ENCODE results near the gene FRMD1. TPM values are rescaled to one million over a fixed set of nuclear protein-coding genes. Genes with fewer than 3 reads are reported as not detected.
A peak's percentile ranks its signal among the peaks of the same experiment; 100 is the strongest.

Gene FRMD1
- total RNA-seq, 3 donors from 2014 or later (not counting 1 experiment from before 2014, with no cell fraction given) = not detected

DNA sequence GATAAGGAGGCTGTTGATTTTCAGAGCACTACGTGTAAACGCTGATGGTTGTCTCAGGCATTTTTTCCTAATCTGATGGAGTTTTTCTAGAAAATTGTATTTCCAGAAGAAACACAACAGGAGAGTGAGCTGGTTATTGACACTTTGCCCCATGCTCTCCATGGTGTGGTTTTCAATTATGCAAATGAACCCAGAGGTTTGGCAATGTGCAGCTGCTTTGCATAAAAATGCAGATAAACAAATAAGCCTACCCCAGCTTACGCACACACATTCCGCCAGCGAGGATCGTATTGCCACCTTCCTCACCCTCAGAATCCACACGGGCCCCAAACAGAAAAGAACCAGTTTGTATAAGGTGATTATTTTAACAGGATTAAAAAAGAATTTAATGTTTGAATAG lies 45.1 kb upstream of the FRMD1 start:
- WGBS (ENCODE audit: insufficient coverage) = 89% methylated on average over 2 of the region's 7 CpGs
- no peaks in the 10 kb centered on the region for H3K36me3 Mint-ChIP-seq
- no peak overlapping the region for H3K27ac Mint-ChIP-seq
- Histone ChIP-seq H3K27me3 (ENCODE audit: control insufficient read depth, insufficient read depth, low read length) (no peaks in the 10 kb centered on the region), H3K4me3 (ENCODE audit: low read length) (no peak overlapping the region), H3K27ac (ENCODE audit: low read length) (no peak overlapping the region), H3K36me3 (ENCODE audit: control insufficient read depth, insufficient read depth, low read length) (no peaks in the 10 kb centered on the region), H3K4me1 (ENCODE audit: control insufficient read depth, insufficient read depth, low read length) (no peaks in the 10 kb centered on the region), H3K9me3 (ENCODE audit: control insufficient read depth, insufficient read depth, low read length) (no peaks in the 10 kb centered on the region)
- no peak for ATAC-seq
- no peak for DNase-seq
- H3K9me3 Mint-ChIP-seq = no peaks in the 10 kb centered on the region
- no peak overlapping the region for H3K4me3 Mint-ChIP-seq
- TF ChIP-seq, protein P1, sequence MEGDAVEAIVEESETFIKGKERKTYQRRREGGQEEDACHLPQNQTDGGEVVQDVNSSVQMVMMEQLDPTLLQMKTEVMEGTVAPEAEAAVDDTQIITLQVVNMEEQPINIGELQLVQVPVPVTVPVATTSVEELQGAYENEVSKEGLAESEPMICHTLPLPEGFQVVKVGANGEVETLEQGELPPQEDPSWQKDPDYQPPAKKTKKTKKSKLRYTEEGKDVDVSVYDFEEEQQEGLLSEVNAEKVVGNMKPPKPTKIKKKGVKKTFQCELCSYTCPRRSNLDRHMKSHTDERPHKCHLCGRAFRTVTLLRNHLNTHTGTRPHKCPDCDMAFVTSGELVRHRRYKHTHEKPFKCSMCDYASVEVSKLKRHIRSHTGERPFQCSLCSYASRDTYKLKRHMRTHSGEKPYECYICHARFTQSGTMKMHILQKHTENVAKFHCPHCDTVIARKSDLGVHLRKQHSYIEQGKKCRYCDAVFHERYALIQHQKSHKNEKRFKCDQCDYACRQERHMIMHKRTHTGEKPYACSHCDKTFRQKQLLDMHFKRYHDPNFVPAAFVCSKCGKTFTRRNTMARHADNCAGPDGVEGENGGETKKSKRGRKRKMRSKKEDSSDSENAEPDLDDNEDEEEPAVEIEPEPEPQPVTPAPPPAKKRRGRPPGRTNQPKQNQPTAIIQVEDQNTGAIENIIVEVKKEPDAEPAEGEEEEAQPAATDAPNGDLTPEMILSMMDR (IDR thresholded peaks at IDR 0.05) = no peak
- no peaks in the 10 kb centered on the region for H3K4me1 Mint-ChIP-seq
- intact Hi-C loops (cut with micrococcal nuclease) = no loop called here
- H3K27me3 Mint-ChIP-seq (ENCODE audit: low read depth in 2 of 2) = peaks cover 0 to 3% of the 10 kb centered on the region in 2 donors

- Mint-ChIP-seq H3K27me3 (ENCODE audit: low read depth in 2 of 2) (no peaks in the 10 kb centered on the region), H3K36me3 (no peaks in the 10 kb centered on the region), H3K4me3 (no peak overlapping the region), H3K27ac (no peak overlapping the region), H3K4me1 (no peaks in the 10 kb centered on the region), H3K9me3 (no peaks in the 10 kb centered on the region)
- intact Hi-C loops (cut with micrococcal nuclease) = no loop called here
- TF ChIP-seq, protein P1 (IDR thresholded peaks at IDR 0.05) = no peak
- Histone ChIP-seq H3K36me3 (ENCODE audit: control insufficient read depth, insufficient read depth, low read length) (no peaks in the 10 kb centered on the region), H3K4me3 (ENCODE audit: low read length) (no peak overlapping the region), H3K27ac (ENCODE audit: low read length) (no peak overlapping the region), H3K9me3 (ENCODE audit: control insufficient read depth, insufficient read depth, low read length) (no peaks in the 10 kb centered on the region), H3K27me3 (ENCODE audit: control insufficient read depth, insufficient read depth, low read length) (no peaks in the 10 kb centered on the region), H3K4me1 (ENCODE audit: control insufficient read depth, insufficient read depth, low read length) (no peaks in the 10 kb centered on the region)
- no peak for ATAC-seq
- 70% methylated on average over 7 of the region's 8 CpGs for WGBS (ENCODE audit: insufficient coverage)
- DNase-seq = peak in 1 of 2 donors; percentile 9
Measured at GRCh38 chr6:168123165-168123911, 44.3 kb upstream of the FRMD1 start.

GRCh38 chr6:168122521-168122920 lies 43.5 kb upstream of the FRMD1 start:
- TF ChIP-seq, protein P1 (IDR thresholded peaks at IDR 0.05) = no peak
- Histone ChIP-seq H3K4me3 (ENCODE audit: low read length) (no peak overlapping the region), H3K4me1 (ENCODE audit: control insufficient read depth, insufficient read depth, low read length) (no peaks in the 10 kb centered on the region), H3K27me3 (ENCODE audit: control insufficient read depth, insufficient read depth, low read length) (no peaks in the 10 kb centered on the region), H3K9me3 (ENCODE audit: control insufficient read depth, insufficient read depth, low read length) (no peaks in the 10 kb centered on the region), H3K36me3 (ENCODE audit: control insufficient read depth, insufficient read depth, low read length) (no peaks in the 10 kb centered on the region), H3K27ac (ENCODE audit: low read length) (no peak overlapping the region)
- no peak for DNase-seq
- WGBS (ENCODE audit: insufficient coverage) = 84% methylated on average over 9 of the region's 9 CpGs
- ATAC-seq = no peak
- Mint-ChIP-seq H3K4me1 (no peaks in the 10 kb centered on the region), H3K27me3 (ENCODE audit: low read depth in 2 of 2) (no peaks in the 10 kb centered on the region), H3K4me3 (no peak overlapping the region), H3K36me3 (no peaks in the 10 kb centered on the region), H3K27ac (no peak overlapping the region), H3K9me3 (no peaks in the 10 kb centered on the region)
- intact Hi-C loops (cut with micrococcal nuclease) = no loop called here

- H3K4me3 ChIP-seq (ENCODE audit: low read length) = no peak overlapping the region
- H3K9me3 ChIP-seq (ENCODE audit: control insufficient read depth, insufficient read depth, low read length) = no peaks in the 10 kb centered on the region
- Mint-ChIP-seq H3K4me3 (no peak overlapping the region), H3K27me3 (ENCODE audit: low read depth in 2 of 2) (no peaks in the 10 kb centered on the region), H3K27ac (no peak overlapping the region), H3K9me3 (no peaks in the 10 kb centered on the region), H3K4me1 (no peaks in the 10 kb centered on the region), H3K36me3 (no peaks in the 10 kb centered on the region)
- H3K27me3 ChIP-seq (ENCODE audit: control insufficient read depth, insufficient read depth, low read length) = no peaks in the 10 kb centered on the region
- intact Hi-C loops (cut with micrococcal nuclease) = no loop called here
- 96% methylated on average over 13 of the region's 14 CpGs for WGBS (ENCODE audit: insufficient coverage)
- no peaks in the 10 kb centered on the region for H3K36me3 ChIP-seq (ENCODE audit: control insufficient read depth, insufficient read depth, low read length)
- H3K4me1 ChIP-seq (ENCODE audit: control insufficient read depth, insufficient read depth, low read length) = no peaks in the 10 kb centered on the region
- DNase-seq (peak in 1 of 2 donors; percentile 1), ATAC-seq (no peak)
- TF ChIP-seq, protein P1 (IDR thresholded peaks at IDR 0.05) = no peak
- H3K27ac ChIP-seq (ENCODE audit: low read length) = no peak overlapping the region
Measured at GRCh38 chr6:168122011-168122410, 43.0 kb upstream of the FRMD1 start.

Data from natural killer cell (primary cell).